ENCODE data around the gene ACOT11.

GRCh38 chr1:54649921-54650320, 101.9 kb downstream of the ACOT11 start:
- no peak for TF ChIP-seq ZNF660 (tag by site-specific recombination; IDR thresholded peaks at IDR 0.05)
- no peak for TF ChIP-seq CTCF (tag by site-specific recombination; IDR thresholded peaks at IDR 0.05)
